ENCODE results near the gene ZNF714.
A peak's percentile ranks its signal among the peaks of the same experiment; 100 is the strongest.
"Not testable (repeated sequence)": the region's sequence is repeated elsewhere in the genome, so short reads cannot be mapped to it uniquely, and the experiment has no call there.

ZNF714 gene

DNA sequence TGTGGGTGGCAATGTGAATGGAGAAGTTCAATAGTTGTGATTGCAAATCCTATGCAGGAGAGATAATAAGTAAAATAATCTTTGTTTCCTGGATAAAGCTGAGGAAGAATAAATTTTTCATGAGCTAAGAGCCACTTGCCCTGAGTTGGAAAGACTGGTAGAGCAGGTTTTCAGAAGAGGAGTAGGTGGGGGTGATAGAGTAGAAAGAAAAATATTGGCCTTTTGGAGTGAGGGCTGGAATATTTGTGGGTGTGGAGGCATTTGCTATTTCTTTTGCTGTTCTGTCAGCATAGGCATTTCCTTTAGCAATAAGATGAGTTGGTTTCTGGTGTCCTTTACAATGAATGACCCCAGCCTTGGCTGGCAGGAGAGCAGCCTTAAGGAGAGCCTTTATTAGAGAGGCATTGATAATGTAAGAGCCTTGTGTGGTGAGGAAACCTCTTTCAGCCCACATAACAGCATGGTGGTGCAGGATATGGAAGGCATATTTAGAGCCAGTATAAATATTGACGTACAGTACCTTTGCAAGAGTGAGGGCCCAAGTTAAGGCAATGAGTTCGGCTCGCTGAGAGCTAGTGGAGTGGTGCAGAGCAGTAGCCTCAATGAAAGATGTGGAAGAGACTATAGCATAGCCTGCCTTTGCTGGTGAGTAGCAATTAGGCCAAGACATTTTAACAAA lies 48.2 kb downstream of the ZNF714 start:
- no peak for DNase-seq (ENCODE audit: low spot score)

DNA sequence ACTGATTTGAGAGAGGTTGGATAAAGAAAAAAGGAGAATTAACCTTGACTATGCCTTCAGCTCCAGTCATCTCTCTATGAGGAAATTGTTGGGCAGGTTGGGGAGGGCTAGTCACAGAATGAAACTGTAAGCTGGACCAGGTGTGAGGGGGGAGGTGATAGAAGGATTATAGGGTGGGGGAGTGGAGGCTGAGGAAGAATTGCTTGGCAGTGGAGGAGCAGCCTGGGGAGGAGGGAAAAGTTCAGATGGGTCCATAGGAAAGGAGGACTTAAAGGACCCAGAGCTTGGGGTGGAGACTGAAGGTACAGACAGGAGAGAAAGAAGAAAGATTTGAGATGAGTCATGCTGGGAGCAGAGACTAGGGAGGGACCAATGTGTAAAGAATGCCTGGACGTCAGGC lies 51.6 kb downstream of the ZNF714 start:
- DNase-seq (ENCODE audit: low spot score): no peak

DNA sequence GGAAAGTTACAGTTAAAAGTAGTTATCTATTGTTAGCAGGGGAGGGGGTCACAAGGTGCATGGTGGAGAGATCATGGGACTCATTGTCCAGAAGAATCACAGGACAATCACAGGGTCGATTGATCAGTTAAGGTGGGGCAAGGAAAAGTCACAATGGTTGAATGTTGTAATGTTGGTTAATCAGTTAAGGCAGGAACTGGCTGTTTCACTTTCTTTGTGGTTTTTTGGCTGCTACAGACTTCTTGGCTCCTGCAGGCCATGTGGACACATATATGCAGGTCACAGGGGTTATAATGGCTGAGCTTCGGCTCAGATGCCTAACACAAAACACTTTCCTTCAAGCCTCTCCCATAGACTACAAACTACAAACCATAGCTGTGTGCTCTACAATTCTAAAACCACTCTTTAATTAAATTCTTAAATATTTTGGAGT lies 52.9 kb downstream of the ZNF714 start:
- no peak for DNase-seq (ENCODE audit: low spot score)

- DNase-seq (ENCODE audit: low spot score): no peak
Measured at GRCh38 chr19:21135433-21135832, 53.4 kb downstream of the ZNF714 start.

DNA sequence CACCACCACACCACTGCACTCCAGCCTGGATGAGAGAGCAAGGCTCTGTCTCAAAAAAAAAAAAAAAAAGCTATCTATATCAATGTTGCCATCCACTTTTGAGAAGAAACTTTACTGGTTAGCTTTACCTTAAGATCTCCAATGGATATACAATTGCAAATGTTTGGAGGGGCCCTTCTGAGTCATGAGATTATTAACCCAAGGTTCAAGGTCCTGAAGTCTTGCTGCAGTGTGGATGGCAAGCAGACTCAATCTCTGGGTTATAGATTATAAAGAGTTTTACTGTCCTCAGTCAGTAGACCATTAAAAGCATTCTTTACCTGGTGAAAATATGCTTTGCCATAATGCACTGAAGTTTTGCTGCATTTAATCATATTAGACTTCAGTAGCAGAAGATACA lies 56.1 kb downstream of the ZNF714 start:
- no peak for DNase-seq (ENCODE audit: low spot score)

DNA sequence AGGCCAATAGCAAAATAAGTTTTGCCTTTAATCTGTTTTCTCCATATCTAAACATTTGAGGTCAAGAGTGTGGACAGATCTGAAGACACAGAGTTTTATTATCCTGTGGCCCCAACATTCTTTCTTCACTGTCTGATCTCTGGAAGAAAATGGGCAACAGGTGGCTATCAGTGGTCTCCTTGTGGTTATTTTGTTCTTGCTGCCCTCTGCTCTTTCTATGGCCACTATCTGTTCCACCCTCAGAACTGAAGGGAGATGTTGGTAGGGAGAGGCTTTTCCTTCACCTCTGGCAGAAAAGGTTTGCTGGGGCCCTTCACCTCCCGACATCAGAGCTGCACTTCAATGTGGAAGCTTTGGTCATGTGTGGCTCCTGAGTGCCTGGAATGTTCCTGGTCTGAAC lies 59.0 kb downstream of the ZNF714 start:
- not testable (repeated sequence) for DNase-seq (ENCODE audit: low spot score)

GRCh38 chr19:21141787-21142464 lies 59.9 kb downstream of the ZNF714 start, which contains the start of gene ZNF431:
TSS of gene ZNF431 (plus strand) at chr19:21142040. CDS start at chr19:21142184, 144 bp downstream.
- DNase-seq (ENCODE audit: low spot score): peak; percentile 98

DNA sequence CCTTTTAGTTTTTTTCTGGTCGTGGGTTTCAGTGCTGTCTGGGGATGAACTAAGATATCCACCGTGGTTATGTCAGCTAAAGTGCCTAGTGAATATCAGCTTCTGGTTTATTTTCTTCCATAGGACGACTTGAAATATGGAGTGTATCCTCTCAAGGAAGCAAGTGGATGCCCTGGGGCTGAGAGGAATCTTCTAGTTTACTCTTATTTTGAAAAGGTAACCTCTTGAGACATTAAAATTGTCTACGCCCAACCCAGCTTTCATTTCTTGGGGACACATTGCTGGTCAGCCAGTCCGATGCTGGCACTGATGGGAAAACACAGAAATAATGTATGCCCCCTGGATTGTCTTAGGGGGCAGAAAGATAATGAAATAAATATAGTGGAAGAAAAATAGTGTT lies 61.4 kb downstream of the ZNF714 start:
- DNase-seq (ENCODE audit: low spot score): no peak

- DNase-seq (ENCODE audit: low spot score): no peak
Measured at GRCh38 chr19:21143854-21144253, 61.9 kb downstream of the ZNF714 start.

DNA sequence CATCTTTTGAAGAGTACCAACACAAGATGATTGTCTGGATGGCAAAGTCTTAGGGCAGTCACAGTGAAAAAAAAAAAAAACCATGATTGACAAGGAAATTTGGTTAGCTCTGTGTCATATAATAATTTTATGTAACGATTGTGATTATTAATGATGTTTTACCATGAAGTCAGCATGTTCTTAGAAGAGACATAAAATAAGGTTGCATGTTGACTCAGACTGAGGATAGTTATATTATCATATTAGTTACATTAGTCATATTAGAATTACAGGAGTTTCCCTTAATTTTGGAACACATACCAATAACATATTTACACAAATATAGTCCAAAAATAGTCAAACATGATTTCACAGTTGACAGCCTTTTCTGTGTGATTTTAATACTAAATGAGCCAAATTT lies 65.5 kb downstream of the ZNF714 start:
- no peak for DNase-seq (ENCODE audit: low spot score)

DNA sequence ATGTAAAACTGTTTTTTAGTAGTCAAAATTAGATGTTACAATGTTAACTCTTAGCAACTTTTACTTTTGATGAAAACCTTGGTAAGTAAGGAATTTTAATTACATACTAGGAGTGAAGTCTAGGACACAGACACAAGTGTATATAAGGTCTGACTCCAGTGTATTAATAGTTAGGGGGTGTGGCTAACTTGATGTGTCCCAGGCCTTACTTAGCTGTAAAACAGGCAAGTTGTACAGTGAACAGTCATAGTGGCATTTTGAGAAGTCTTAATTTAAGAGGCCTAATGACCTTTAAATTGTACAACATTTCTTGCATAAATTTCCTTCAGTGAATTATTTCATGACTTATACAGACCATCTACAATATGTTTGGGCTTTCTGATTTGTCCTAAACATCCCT lies 66.7 kb downstream of the ZNF714 start:
- DNase-seq (ENCODE audit: low spot score): no peak

DNA sequence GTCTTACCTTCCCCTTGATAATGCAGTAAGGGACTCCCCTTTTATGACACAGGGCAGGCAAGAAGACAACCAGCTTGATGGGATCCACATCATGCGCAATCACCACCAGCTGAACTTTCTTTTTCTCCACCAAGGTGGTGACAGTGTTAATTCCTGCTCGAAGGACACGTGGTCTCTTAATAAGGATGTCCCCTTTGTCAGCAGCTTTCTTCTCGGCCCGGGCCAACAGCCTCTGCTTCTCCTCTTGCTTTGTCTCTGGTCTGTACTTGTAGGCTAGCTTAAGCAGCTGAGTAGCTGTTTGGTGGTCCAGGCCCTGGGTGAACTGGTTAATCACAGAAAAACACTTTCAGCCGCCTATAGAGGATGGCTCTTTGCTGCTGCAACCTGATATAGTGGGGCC lies 67.9 kb downstream of the ZNF714 start:
- DNase-seq (ENCODE audit: low spot score): no peak

DNA sequence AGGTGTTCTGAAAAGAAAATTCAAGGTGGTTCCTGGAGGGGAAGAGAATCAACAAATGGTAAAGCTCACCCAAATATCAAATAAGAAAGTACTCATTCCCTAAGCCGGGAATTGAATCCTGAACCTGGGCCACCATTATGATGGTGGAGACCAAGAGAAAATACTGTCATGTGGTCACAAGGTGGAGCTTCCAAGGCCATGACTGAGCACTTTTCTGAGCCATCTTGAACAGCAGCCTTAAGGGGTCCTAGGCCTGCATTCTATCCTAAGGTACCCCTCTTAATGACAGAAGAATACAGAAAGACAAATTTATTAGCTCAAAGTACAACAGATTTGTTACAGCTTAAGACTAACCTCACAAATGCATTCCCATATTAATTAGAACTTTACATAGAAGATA lies 69.5 kb downstream of the ZNF714 start:
- no peak for DNase-seq (ENCODE audit: low spot score)

- no peak for DNase-seq (ENCODE audit: low spot score)
Measured at GRCh38 chr19:21158523-21159135, 76.6 kb downstream of the ZNF714 start.

DNA sequence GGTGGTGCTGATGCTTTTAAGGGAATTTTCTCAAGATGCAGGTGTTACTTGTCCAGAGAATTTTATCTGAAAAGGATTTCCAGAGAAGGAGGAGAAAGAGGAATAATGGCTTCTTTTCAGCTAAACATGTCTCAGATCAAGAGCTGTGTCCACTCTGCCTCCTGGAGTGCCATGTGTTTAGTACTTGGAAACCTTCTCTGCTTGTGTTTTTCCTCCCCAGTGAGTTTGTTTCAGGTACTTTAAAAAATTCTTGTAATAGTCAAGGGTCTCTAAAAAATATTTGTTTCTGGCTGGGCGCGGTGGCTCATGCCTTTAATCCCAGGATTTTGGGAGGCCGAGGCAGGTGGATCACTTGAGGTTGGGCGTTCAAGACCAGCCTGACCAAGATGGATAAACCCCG lies 82.5 kb downstream of the ZNF714 start:
- DNase-seq (ENCODE audit: low spot score): no peak

DNA sequence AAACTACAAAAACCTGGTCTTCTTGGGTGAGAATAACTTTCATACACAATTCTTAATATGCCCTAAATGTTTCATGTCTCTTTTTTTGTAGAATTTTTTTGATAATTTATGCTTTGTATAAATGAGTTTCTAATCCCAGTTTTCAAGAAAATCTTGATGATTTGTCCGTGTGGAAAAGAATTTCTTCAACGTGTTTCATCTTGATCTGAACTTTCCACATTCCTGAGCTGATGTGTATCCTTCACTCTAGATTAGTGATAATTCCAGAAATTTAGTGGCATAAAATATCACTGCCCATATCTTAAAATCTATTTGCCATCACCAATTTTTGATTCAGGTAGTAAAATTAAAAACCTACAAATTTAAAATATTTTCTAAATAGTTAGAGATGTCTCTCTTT lies 84.4 kb downstream of the ZNF714 start:
- DNase-seq (ENCODE audit: low spot score): no peak
